Gastrocnemius medialis (tissue), 4 donors: ENCODE measurements around the gene PLD5.

Experiments used
- POLR2A ChIP-seq, 2 donors: fragments of 450-650 bp; IDR thresholded peaks; one replicate each; pipeline ENCODE4 v1.6.1; 2017; ENCODE audit warnings: antibody characterized with exemption in 2 of 2, mild to moderate bottlenecking in 2 of 2, moderate library complexity in 2 of 2
- TF ChIP-seq, protein P1 (sequence below), 5 experiments: fragments of 450-650 bp in 3 of 5; fragments of 200-600 bp in 2 of 5; sonication (generic) in 2 of 5; IDR thresholded peaks in 4 of 5; conservative IDR thresholded peaks in 1 of 5; 1 replicate in 4 of 5; 2 replicates in 1 of 5; pipeline ENCODE4 v1.5.1; 2016 to 2019; ENCODE audit warnings: antibody characterized with exemption in 5 of 5, mild to moderate bottlenecking in 3 of 5, moderate library complexity in 3 of 5

GRCh38 chr1:242128951-242129502 is 395.5 kb downstream of the PLD5 start:
- TF ChIP-seq, protein P1, sequence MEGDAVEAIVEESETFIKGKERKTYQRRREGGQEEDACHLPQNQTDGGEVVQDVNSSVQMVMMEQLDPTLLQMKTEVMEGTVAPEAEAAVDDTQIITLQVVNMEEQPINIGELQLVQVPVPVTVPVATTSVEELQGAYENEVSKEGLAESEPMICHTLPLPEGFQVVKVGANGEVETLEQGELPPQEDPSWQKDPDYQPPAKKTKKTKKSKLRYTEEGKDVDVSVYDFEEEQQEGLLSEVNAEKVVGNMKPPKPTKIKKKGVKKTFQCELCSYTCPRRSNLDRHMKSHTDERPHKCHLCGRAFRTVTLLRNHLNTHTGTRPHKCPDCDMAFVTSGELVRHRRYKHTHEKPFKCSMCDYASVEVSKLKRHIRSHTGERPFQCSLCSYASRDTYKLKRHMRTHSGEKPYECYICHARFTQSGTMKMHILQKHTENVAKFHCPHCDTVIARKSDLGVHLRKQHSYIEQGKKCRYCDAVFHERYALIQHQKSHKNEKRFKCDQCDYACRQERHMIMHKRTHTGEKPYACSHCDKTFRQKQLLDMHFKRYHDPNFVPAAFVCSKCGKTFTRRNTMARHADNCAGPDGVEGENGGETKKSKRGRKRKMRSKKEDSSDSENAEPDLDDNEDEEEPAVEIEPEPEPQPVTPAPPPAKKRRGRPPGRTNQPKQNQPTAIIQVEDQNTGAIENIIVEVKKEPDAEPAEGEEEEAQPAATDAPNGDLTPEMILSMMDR (IDR thresholded peaks at IDR 0.05 in 4 of 5, conservative IDR thresholded peaks at IDR 0.05 in 1 of 5) = no peak
- no peak for TF ChIP-seq POLR2A (IDR thresholded peaks at IDR 0.05)
